ENCODE data around the gene METTL5. TPM values are rescaled to one million over a fixed set of nuclear protein-coding genes. Genes with fewer than 3 reads are reported as not detected.
"Not testable (repeated sequence)": the region's sequence is repeated elsewhere in the genome, so short reads cannot be mapped to it uniquely, and the experiment has no call there.

Gene METTL5
- total RNA-seq, 1 experiment from 2014 or later, result 86.5 TPM

DNA sequence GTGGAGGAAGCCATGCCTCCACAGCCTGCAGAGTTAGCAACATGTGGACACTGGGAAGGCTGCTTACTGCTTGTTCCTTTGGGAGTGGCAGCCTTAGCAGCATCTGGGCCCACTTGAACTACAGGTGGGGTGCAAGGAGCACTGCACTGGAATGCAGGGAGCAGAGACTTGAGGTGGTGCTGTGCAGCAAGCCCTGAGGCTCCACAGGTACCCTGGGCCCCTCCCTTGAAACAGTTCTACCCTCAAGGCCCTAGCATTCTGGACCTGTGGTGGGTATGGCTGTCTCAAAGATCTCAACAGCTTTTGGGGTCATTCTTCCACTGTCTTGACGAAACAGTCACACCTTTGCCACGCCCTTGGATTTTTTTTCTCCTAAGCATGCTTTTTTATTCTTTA is 16.0 kb upstream of the METTL5 start:
- H3K4me3 ChIP-seq, result no peak overlapping the region
- no peaks in the 10 kb centered on the region for H3K9me3 ChIP-seq
- peaks cover 3% of the 10 kb centered on the region; the same call in 1 of the 2 replicates for H3K36me3 ChIP-seq
- DNase-seq, result no peak
- H3K27me3 ChIP-seq, result no peaks in the 10 kb centered on the region

DNA sequence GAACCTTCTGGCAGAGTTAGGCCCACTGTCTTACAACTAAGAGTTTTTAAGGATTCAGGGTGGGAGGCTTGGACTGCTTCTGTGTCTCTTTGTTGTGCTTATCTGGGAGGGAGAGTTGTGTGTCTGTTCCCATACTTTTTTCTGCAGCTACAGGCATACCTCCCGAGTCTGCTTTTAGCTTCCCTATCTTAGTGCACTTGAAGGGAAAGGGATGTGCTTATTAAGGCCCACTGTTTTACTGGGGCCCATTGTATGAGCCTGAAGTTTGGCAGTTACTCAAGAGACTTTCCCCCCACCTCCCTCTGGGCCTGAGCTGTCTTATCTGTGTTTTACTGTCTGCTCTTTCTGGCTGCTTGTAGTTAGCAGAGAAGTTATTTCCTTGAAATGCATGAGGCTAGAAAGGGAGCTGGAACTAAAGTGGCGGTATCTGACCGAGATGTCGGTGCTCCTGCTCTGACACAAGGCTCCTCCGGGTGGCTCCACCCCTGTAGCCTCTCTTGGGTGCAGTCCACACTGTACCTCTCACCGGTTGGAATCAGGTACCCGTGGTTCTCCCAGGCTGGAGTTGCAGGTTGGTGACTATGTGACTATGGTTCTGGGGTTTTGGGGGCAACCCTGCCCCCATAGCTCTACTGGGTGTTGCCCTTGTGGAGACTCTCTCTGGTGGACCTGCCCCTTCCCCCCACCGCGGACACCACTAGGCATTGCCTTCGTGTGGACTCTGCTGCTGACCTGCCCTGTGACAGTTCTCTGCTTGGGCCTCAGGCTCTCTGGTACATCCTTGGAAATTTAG is 15.4 kb upstream of the METTL5 start:
- no peaks in the 10 kb centered on the region for H3K9me3 ChIP-seq
- no peak for DNase-seq
- no peaks in the 10 kb centered on the region for H3K27me3 ChIP-seq
- peaks cover 2% of the 10 kb centered on the region; the same call in 1 of the 2 replicates for H3K36me3 ChIP-seq
- H3K4me3 ChIP-seq, result no peak overlapping the region

DNA sequence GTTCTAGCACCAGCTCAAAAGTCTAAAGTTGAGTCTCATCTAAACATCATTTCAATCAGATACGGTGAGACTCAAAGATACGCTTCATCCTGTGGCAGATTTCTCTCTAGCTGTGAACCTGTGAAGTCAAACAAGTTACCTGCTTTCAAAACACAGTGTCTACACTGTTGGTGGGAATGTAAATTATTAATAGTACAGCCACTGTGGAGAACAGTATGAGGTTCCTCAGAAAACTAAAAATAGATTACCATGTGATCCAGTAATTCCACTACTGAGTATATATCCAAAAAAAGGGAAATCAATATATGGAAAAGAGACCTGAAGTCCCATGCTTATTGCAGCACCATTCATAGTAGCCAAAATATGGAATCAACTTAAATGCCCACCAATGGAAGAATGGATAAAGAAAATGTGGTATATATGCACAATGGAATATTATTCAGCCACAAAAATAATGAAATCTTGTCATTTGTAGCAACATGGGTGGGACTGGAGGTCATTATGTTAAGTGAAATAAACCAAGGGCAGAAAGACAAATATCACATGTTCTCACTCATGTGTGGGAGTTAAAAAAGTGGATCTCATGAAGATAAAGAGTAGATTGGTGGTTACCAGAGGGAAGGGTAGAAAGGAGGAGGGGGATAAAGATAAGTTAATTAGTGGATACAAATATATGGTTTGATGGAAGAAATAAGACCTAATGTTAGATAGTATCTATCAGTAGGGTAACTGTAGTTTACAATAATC is 14.2 kb upstream of the METTL5 start:
- no peak for DNase-seq
- no peaks in the 10 kb centered on the region for H3K27me3 ChIP-seq
- no peaks in the 10 kb centered on the region for H3K9me3 ChIP-seq
- peaks cover 2% of the 10 kb centered on the region; the same call in 1 of the 2 replicates for H3K36me3 ChIP-seq
- H3K4me3 ChIP-seq, result no peak overlapping the region

DNA sequence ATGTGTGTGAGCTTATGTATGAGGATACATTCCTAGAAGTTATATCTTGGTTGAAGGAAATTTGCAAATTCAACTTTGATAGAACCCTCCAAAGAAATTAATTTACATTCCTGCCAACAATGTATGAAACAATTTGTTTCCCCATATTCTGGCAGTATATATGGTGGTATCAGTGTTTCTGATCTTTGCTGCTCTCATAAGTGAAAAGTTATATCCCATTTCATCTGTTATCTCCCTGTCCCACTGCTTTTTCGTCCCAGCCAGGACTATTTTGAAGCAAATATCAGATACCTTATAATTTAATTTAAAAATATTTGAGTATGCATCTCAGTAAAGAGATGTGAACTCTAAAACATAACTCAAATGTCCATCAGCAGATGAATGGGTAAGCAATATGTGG is 9.7 kb upstream of the METTL5 start:
- no peaks in the 10 kb centered on the region for H3K27me3 ChIP-seq
- no peaks in the 10 kb centered on the region for H3K9me3 ChIP-seq
- peaks cover 15% of the 10 kb centered on the region; the same call in 1 of the 2 replicates for H3K36me3 ChIP-seq
- H3K4me3 ChIP-seq, result no peak overlapping the region
- DNase-seq, result no peak

DNA sequence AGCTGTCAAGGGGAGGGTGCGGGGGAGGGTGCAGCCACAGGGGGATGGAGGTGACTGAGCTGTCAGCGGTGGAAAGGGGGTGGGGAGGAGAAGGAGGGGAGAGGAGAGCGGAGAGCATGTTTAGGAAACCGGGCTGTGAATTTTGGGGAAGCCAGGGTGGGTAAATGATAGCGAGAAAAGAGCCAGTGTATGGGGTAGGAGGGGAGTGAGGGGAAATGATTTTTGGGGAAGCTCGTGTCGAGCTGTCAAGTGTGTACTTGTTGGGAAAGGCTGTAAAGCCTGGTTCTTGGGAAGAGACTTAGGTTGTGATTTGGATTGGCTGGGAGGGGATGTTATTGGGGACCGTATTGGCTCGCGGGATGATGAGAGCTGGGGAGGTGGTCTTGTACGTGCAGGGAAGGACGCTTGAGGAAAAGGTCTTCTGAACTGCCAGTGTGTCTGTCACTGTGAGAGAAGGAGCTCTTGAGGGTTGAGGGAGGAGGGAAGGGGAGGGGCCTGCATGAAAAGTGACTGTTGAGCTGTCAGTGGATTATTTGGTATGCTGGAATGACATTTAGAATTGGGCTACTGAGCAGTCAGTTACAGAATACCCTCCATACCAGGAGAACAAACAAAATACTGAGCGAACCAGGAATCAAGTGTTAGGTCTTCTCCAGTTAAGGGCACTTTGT is 3.6 kb upstream of the METTL5 start:
- Histone ChIP-seq H3K27me3 (no peaks in the 10 kb centered on the region), H3K36me3 (peaks cover 15% of the 10 kb centered on the region), H3K4me3 (peak overlapping the region; percentile 88), H3K9me3 (no peaks in the 10 kb centered on the region)
- DNase-seq, result peak; percentile 39

DNA sequence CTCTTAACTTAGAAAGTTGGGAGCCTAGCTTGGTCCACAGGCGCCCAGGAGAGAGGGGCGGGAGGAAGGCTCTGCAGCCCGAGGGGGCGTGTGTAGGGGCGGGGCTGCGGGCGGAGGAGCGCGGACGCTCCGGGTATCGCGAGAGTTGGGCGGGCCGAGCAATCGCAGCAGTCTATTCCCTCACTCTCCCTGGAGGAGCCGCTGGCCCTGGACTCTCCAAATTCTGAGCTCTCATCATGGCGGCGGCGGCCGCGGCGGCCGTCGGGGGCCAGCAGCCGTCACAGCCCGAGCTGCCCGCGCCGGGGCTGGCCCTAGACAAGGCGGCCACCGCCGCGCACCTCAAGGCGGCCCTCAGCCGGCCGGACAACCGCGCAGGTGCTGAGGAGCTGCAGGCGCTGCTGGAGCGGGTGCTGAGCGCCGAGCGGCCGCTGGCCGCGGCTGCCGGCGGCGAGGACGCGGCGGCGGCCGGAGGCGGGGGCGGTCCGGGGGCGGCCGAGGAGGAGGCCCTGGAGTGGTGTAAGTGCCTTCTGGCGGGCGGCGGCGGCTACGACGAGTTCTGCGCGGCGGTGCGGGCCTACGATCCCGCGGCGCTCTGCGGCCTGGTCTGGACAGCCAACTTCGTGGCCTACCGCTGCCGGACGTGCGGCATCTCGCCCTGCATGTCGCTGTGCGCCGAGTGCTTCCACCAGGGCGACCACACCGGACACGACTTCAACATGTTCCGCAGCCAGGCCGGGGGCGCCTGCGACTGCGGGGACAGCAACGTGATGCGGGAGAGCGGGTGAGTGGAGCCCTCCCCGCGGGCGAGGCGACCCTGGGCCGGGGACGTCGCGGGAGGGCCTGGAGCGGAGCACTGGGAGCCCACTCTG is 2.8 kb upstream of the METTL5 start, which contains the start of gene UBR3:
UBR3 (plus strand) TSS at position 183 of the 869 bp plus-strand sequence; CDS start at position 237, 54 bp downstream.
- H3K4me3 ChIP-seq, result peak within 1 kb of the TSS; percentile 88
- H3K27me3 ChIP-seq, result no peaks in the 10 kb centered on the region
- H3K36me3 ChIP-seq, result peaks cover 21% of the 10 kb centered on the region
- DNase-seq, result peak; percentile 93
- no peaks in the 10 kb centered on the region for H3K9me3 ChIP-seq

DNA sequence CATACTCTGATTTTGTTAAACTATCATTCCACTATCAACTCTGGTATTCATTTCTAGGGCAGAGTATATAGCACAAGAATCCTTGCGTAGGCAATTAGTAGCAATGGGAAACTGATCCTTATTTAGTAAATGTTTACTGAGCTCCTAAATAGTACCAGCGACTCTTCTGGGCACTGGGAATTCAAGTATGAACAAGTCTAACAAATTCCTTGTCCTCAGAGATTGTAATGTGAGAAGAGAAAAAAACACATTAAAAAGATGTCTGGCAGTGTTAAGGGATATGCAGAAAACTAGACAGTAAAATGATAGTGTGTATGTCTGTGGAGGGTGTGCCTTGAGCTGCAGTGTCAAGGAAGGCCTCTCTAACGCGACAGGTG is 721 bp downstream of the METTL5 start:
- DNase-seq, result no peak
- Histone ChIP-seq H3K27me3 (no peaks in the 10 kb centered on the region), H3K4me3 (peak overlapping the region; percentile 73), H3K9me3 (no peaks in the 10 kb centered on the region), H3K36me3 (peaks cover 18% of the 10 kb centered on the region)

DNA sequence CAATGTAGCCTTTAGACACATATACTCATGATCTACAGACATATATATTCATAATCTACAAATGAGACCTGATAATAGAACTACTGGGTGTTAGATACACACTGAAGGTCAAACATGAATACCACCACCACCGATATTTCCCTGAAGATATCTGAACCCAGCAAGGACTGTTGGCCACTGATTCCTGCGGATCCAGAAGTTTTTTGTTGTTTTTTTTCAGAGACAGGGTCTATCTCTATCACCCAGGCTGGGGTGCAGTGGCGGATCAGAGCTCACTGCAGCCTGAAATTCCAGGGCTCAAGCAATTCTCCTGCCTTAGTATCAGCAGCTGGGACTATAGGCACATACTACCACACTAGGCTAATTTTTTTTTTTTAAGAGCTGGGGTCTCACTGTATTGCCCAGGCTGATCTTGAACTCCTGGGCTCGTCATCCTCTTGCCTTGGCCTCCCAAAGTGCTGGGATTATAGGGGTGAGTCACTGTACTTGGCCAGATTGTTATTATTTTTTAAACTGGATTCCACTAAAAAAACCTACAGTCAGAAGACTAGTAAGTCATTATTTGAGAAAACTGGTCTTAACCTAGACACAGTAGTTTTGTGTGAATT is 1.8 kb downstream of the METTL5 start:
- Histone ChIP-seq H3K9me3 (peaks cover 2% of the 10 kb centered on the region; the same call in 1 of the 2 replicates), H3K4me3 (peak overlapping the region; percentile 73; the same call in 1 of the 2 replicates), H3K27me3 (no peaks in the 10 kb centered on the region), H3K36me3 (peaks cover 29% of the 10 kb centered on the region)
- peak; percentile 16 for DNase-seq

DNA sequence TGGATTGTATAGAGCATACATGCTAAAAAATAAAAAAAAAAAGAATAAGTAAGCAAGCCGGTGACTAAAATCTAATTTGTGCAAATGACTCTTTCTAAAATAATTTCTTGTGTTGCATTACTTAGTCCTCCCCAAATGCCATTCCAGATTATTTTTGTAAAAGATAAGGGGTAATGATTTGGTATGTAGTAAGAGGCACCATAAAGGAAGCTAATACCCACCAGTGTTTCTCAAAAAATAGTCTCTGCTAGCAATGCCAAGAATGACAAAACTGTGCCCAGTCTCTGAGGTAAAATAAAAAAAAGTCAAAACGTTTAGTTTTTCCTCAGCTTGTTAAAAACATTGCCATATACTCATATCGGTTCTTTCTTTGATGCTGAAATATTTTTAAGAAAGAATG is 2.7 kb downstream of the METTL5 start:
- Histone ChIP-seq H3K4me3 (no peak overlapping the region), H3K27me3 (no peaks in the 10 kb centered on the region), H3K9me3 (peaks cover 4% of the 10 kb centered on the region; the same call in 1 of the 2 replicates), H3K36me3 (peaks cover 37% of the 10 kb centered on the region)
- DNase-seq, result no peak

DNA sequence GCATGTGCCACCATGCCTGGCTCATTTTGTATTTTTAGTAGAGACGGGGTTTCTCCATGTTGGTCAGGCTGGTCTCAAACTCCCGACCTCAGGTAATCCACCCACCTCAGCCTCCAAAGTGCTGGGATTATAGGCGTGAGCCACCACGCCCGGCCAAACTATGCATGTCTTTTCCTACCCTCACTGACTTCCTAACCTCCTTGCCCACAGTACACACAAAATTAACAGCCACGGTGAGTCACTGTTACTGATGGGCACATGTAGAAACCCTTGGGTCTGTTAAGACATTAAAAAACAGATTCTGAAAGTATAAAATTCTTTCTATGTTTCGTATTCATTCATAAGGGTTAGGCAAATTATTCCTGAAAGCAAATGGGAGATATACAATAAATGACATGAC is 4.6 kb downstream of the METTL5 start:
- not testable (repeated sequence) for H3K4me3 ChIP-seq, H3K27me3 ChIP-seq, H3K9me3 ChIP-seq
- DNase-seq, result peak; percentile 48
- H3K36me3 ChIP-seq, result peaks cover 55% of the 10 kb centered on the region

DNA sequence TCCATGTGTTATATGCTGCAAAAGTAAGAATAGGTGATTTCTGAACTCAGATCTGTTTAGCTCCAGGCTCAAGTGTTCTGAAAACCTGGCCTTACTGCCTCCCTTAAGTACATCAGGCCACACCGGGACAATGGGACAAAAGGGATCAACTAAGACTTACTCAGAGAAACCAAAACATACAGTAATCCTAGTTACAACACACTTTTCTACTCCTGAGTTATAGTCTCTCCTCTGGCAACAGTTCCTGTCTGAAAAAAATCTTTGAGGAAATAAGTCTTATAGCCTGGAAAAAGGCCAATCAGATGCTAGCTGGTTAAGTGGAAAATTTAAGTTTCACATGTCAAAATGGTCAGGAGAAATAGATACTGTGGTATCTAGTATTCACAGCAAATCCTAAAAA is 5.6 kb downstream of the METTL5 start:
- DNase-seq, result no peak
- H3K4me3 ChIP-seq, result no peak overlapping the region
- peaks cover 62% of the 10 kb centered on the region for H3K36me3 ChIP-seq
- no peaks in the 10 kb centered on the region for H3K27me3 ChIP-seq
- peaks cover 8% of the 10 kb centered on the region for H3K9me3 ChIP-seq

DNA sequence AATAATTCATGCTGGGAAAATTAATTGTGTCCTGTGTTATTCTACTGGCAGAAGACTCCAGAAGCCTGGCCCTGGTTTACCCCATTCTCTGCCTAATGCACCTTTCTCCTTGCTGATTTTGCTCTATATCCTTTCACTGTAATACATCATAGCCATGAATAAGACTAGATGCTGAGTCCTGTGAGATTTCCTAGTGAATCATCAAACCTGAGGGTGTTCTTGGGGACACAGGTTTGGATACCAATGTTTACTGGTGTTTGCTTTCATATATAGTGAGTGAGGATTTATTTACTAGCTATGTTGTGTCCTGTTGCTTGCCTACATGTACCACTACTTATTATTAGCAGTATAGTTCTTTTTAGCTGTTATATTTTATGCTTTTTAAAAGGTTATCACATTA is 6.5 kb downstream of the METTL5 start:
- peaks cover 66% of the 10 kb centered on the region for H3K36me3 ChIP-seq
- H3K9me3 ChIP-seq, result peaks cover 8% of the 10 kb centered on the region
- no peaks in the 10 kb centered on the region for H3K27me3 ChIP-seq
- H3K4me3 ChIP-seq, result no peak overlapping the region
- no peak for DNase-seq

DNA sequence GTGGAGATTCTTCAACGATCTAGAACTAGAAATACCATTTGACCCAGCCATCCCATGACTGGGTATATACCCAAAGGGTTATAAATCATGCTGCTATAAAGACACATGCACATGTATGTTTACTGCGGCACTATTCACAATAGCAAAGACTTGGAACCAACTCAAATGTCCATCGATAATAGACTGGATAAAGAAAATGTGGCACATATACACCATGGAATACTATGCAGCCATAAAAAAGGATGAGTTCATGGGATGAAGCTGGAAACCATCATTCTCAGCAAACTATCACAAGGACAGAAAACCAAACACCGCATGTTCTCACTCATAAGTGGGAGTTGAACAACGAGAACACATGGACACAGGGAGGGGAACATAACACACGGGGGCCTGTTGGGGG is 7.3 kb downstream of the METTL5 start:
- not testable (repeated sequence) for H3K4me3 ChIP-seq, DNase-seq, H3K27me3 ChIP-seq, H3K9me3 ChIP-seq
- peaks cover 67% of the 10 kb centered on the region for H3K36me3 ChIP-seq

DNA sequence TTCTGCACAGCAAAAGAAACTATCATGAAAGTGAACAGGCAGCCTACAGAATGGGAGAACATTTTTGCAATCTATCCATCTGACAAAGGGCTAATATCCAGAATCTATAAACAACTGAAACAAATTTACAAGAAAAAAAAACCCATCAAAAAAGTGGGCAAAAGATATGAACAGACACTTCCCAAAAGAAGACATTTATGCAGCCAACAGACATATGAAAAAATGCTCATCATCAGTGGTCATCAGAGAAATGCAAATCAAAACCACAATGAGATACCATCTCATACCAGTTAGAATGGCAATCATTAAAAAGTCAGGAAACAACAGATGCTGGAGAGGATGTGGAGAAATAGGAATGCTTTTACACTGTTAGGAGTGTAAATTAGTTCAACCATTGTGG is 7.7 kb downstream of the METTL5 start:
- not testable (repeated sequence) for DNase-seq, H3K27me3 ChIP-seq, H3K4me3 ChIP-seq, H3K9me3 ChIP-seq
- H3K36me3 ChIP-seq, result peaks cover 72% of the 10 kb centered on the region

DNA sequence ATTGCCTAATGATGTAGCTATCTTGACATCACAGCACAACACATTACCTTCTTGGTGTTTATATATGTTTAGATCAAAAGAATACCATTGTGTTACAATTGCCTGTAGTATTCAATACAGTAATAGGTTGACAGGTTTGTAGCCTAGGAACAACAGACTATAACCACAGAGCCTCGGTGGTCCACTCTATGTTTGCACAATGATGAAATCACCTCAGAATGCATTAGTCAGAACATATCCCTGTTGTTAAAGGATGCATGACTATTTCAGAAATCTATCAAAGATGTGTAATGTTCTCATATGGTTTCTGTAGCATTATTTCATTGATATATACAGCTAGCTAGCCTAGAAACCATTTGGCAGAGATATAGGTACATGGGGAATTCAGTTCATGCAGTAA is 8.9 kb downstream of the METTL5 start:
- no peaks in the 10 kb centered on the region for H3K27me3 ChIP-seq
- peaks cover 8% of the 10 kb centered on the region for H3K9me3 ChIP-seq
- peak; percentile 19 for DNase-seq
- H3K4me3 ChIP-seq, result no peak overlapping the region
- H3K36me3 ChIP-seq, result peaks cover 81% of the 10 kb centered on the region

DNA sequence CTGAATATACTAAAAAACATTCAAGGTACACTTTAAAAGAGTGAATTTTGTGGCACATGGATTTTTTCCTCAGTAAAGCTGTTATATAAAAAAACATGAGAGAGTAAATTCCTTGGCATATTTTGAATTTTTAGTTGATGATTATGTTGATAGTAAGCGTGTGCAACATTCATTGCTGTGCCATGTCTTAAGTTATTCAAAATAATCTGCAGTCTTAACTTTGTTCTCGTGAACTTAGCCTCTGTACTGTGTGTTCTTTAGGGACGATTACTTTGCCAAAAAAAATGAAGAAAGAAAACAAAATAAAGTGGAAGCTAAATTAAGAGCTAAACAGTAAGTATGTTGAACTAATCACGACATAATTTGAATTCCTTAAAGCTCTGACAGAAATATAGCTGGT is 16.5 kb downstream of the METTL5 start:
- Histone ChIP-seq H3K4me3 (no peak overlapping the region), H3K27me3 (no peaks in the 10 kb centered on the region), H3K36me3 (peaks cover 88% of the 10 kb centered on the region), H3K9me3 (no peaks in the 10 kb centered on the region)
- no peak for DNase-seq

All from MG63 (cell line).